Fibroblast of lung (primary cell): ENCODE measurements around the gene C3orf85. TPM values are rescaled to one million over a fixed set of nuclear protein-coding genes. Genes with fewer than 3 reads are reported as not detected.

ENCODE experiments used
- DNase-seq, 2 donors: peaks; one replicate each; pipeline versions ENCODE4 v3.0.0 to v3.0.0-alpha.2; 2010; ENCODE audit warnings: low read depth in 2 of 2
- H2AFZ ChIP-seq: 2 replicates; pipeline ENCODE4 v1.5.1; 2012; ENCODE audit warnings: low read length, control low read depth, inconsistent platforms
- H3K27ac ChIP-seq: 2 replicates; pipeline ENCODE4 v1.5.1; 2011; ENCODE audit warnings: low read length, control low read depth; ENCODE audit not compliant: insufficient read depth
- H3K27me3 ChIP-seq: 2 replicates; pipeline ENCODE4 v1.5.1; 2011; ENCODE audit warnings: mild to moderate bottlenecking, low read length; ENCODE audit not compliant: control insufficient read depth, insufficient read depth
- H3K36me3 ChIP-seq: 2 replicates; pipeline ENCODE4 v1.5.1; 2011; ENCODE audit warnings: low read length; ENCODE audit not compliant: control insufficient read depth, insufficient read depth
- H3K4me1 ChIP-seq: 2 replicates; pipeline ENCODE4 v1.5.1; 2011; ENCODE audit warnings: low read length; ENCODE audit not compliant: control insufficient read depth, insufficient read depth; ENCODE audit errors: extremely low read depth
- H3K4me2 ChIP-seq: 2 replicates; pipeline ENCODE4 v1.5.1; 2011; ENCODE audit warnings: low read length, control low read depth; ENCODE audit not compliant: insufficient read depth; ENCODE audit errors: extremely low read depth
- H3K4me3 ChIP-seq, 4 experiments: fragments of 200-600 bp in 1 of 4; sonication (generic) in 1 of 4; replicated peaks in 1 of 4; 2 replicates each; pipeline ENCODE4 v1.5.1; 2011 to 2016; ENCODE audit warnings: low read length in 4 of 4, low read depth in 3 of 4, mild to moderate bottlenecking in 3 of 4, control low read depth in 2 of 4, inconsistent platforms in 1 of 4, mixed read lengths in 1 of 4; ENCODE audit not compliant: insufficient read depth in 1 of 4; ENCODE audit errors: control extremely low read depth in 1 of 4
- H3K79me2 ChIP-seq: 2 replicates; pipeline ENCODE4 v1.5.1; 2012; ENCODE audit warnings: mild to moderate bottlenecking, low read length, inconsistent platforms; ENCODE audit not compliant: control insufficient read depth, insufficient read depth
- H3K9ac ChIP-seq: 2 replicates; pipeline ENCODE4 v1.5.1; 2011; ENCODE audit warnings: mild to moderate bottlenecking, low read length, control low read depth; ENCODE audit not compliant: insufficient read depth
- H3K9me3 ChIP-seq: 2 replicates; pipeline ENCODE4 v1.5.1; 2012; ENCODE audit warnings: low read depth, low read length; ENCODE audit not compliant: control insufficient read depth, insufficient read depth
- H4K20me1 ChIP-seq: 2 replicates; pipeline ENCODE4 v1.5.1; 2011; ENCODE audit warnings: low read length; ENCODE audit not compliant: control insufficient read depth, insufficient read depth; ENCODE audit errors: extremely low read depth
- EZH2 ChIP-seq: IDR thresholded peaks from 2 replicates; pipeline ENCODE4 v1.5.1; 2012; ENCODE audit warnings: low read length, control low read depth, mild to moderate bottlenecking; ENCODE audit errors: missing control alignments
- polyA plus RNA-seq, 2 donors: library from polyadenylated mRNA; depleted of rRNA in 1 of 2; stranded (reverse) in 1 of 2; unstranded in 1 of 2; fragments of >200 nt; gene quantifications; 2 replicates each; pipeline ENCODE4 v1.2.1, GENCODE V29; 2011 to 2012; ENCODE audit warnings: missing spikeins in 1 of 2
- total RNA-seq: library from RNA; depleted of rRNA; stranded (reverse); fragments of >200 nt; gene quantifications from 2 replicates; pipeline ENCODE4 v1.2.1, GENCODE V29; 2014
- TF ChIP-seq, protein P1 (sequence below), 2 donors: IDR thresholded peaks in 1 of 2; conservative IDR thresholded peaks in 1 of 2; 1 replicate in 1 of 2; 2 replicates in 1 of 2; pipeline ENCODE4 v1.5.1; 2011 to 2012; ENCODE audit warnings: low read length in 2 of 2, control low read depth in 1 of 2, inconsistent platforms in 1 of 2, low read depth in 1 of 2, mild to moderate bottlenecking in 1 of 2

C3orf85 gene
- total and polyA plus RNA-seq, 2 donors (not counting 1 experiment from before 2014, with no cell fraction given), result not detected

DNA sequence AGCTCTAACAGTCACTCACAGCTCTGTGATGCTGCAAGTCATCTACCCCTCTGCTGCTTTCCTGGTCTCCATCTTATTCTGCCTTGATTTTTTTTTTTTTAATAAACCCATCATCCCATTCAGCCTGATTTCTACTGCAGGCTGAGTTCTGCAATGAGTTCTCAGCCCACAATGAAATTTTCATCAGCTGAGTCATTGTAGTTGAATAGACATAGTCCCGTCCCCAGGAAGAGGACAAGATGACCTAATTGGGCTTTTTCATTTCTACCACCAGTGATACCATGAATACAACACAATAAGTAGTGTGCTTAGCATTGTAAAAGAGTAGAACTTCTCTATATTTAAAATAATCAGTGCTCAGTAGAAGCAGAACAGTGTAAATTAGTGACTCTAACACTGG, 59.3 kb downstream of the C3orf85 start:
- Histone ChIP-seq H2AFZ (no peak overlapping the region), H3K9me3 (no peaks in the 10 kb centered on the region), H3K27me3 (no peaks in the 10 kb centered on the region), H3K79me2 (no peaks in the 10 kb centered on the region), H3K4me2 (no peak overlapping the region), H3K4me1 (no peaks in the 10 kb centered on the region), H3K27ac (no peak overlapping the region), H3K4me3 (no peak overlapping the region), H3K36me3 (no peaks in the 10 kb centered on the region), H3K9ac (no peak overlapping the region), H4K20me1 (no peaks in the 10 kb centered on the region)
- no peak for TF ChIP-seq EZH2
- TF ChIP-seq, protein P1, sequence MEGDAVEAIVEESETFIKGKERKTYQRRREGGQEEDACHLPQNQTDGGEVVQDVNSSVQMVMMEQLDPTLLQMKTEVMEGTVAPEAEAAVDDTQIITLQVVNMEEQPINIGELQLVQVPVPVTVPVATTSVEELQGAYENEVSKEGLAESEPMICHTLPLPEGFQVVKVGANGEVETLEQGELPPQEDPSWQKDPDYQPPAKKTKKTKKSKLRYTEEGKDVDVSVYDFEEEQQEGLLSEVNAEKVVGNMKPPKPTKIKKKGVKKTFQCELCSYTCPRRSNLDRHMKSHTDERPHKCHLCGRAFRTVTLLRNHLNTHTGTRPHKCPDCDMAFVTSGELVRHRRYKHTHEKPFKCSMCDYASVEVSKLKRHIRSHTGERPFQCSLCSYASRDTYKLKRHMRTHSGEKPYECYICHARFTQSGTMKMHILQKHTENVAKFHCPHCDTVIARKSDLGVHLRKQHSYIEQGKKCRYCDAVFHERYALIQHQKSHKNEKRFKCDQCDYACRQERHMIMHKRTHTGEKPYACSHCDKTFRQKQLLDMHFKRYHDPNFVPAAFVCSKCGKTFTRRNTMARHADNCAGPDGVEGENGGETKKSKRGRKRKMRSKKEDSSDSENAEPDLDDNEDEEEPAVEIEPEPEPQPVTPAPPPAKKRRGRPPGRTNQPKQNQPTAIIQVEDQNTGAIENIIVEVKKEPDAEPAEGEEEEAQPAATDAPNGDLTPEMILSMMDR (conservative IDR thresholded peaks at IDR 0.05 in 1 of 2, IDR thresholded peaks at IDR 0.05 in 1 of 2; ENCODE audit: low read depth in 1 of 2, low read length in 2 of 2), result no peak
- DNase-seq, result peak; percentile 11 to 78

Other genes with a start within 250 kb of the C3orf85 start
- not detected in 2 replicates for gene GUCA1C, start 182.8 kb upstream of the C3orf85 start, total RNA-seq
- not detected in 2 replicates for gene GUCA1C, start 182.8 kb upstream of the C3orf85 start, polyA plus RNA-seq
- not detected in 2 replicates for gene MORC1, start 18.6 kb upstream of the C3orf85 start, total RNA-seq
- not detected in 2 replicates for gene MORC1, start 18.6 kb upstream of the C3orf85 start, polyA plus RNA-seq
- gene DPPA2, start 179.8 kb downstream of the C3orf85 start, total RNA-seq, result not detected in 2 replicates
- not detected in 2 replicates for gene DPPA2, start 179.8 kb downstream of the C3orf85 start, polyA plus RNA-seq
- 0.26 TPM in 1 of 2 replicates, not detected in the other for gene DPPA4, start 200.8 kb downstream of the C3orf85 start, total RNA-seq
- 0.02 and 0.06 TPM in 2 replicates for gene DPPA4, start 200.8 kb downstream of the C3orf85 start, polyA plus RNA-seq